ENCODE data around the gene B4GALT4. TPM values are rescaled to one million over a fixed set of nuclear protein-coding genes. Genes with fewer than 3 reads are reported as not detected.

The B4GALT4 gene
- total and polyA plus RNA-seq, 2 of the 8 experiments (the other 6 are each of a cell fraction or from before 2014, with no cell fraction given), result 14.6 to 44.7 TPM

- Histone ChIP-seq H3K9me3 (ENCODE audit: insufficient read depth in 2 of 2, low read depth in 1 of 2, low read length in 1 of 2) (no peaks in the 10 kb centered on the region), H3K23ac (ENCODE audit: insufficient read length) (no peak overlapping the region), H2BK120ac (replicated peaks; ENCODE audit: low read depth, low read length) (no peak overlapping the region), H3K18ac (ENCODE audit: extremely low read depth, low read length) (no peak overlapping the region), H3K79me2 (ENCODE audit: control insufficient read depth in 1 of 2, insufficient read depth in 2 of 2, low read length in 2 of 2) (no peaks in the 10 kb centered on the region), H4K8ac (ENCODE audit: extremely low read depth, insufficient read depth, low read length) (no peak overlapping the region), H3K79me1 (ENCODE audit: low read depth, low read length) (no peaks in the 10 kb centered on the region), H3K27me3 (replicated peaks in 1 of 4; ENCODE audit: control insufficient read depth in 3 of 4, extremely low read depth in 1 of 4, insufficient read depth in 3 of 4, low read length in 3 of 4) (no peaks in the 10 kb centered on the region), H3K4ac (replicated peaks; ENCODE audit: insufficient read length, low read depth, low read length) (no peak overlapping the region), H3K4me1 (replicated peaks in 1 of 4; ENCODE audit: control insufficient read depth in 3 of 4, insufficient read depth in 4 of 4, low read length in 3 of 4) (peaks cover 0 to 1% (median 0%) of the 10 kb centered on the region in 4 experiments; a peak in 1 of 7 replicates), H2AFZ (ENCODE audit: low read length) (no peak overlapping the region), H4K91ac (replicated peaks; ENCODE audit: insufficient read length, low read length) (no peak overlapping the region), H2BK20ac (ENCODE audit: low read length) (no peak overlapping the region), H4K20me1 (replicated peaks in 1 of 2; ENCODE audit: control insufficient read depth in 1 of 2, insufficient read depth in 2 of 2, low read length in 2 of 2) (no peaks in the 10 kb centered on the region), H3K36me3 (ENCODE audit: control insufficient read depth in 2 of 4, insufficient read depth in 4 of 4, low read length in 3 of 4) (no peaks in the 10 kb centered on the region), H3K14ac (ENCODE audit: insufficient read length) (no peak overlapping the region), H3K4me2 (ENCODE audit: insufficient read depth in 1 of 2, low read depth in 2 of 2, low read length in 2 of 2) (no peak overlapping the region), H3K23me2 (ENCODE audit: low read depth, low read length) (no peaks in the 10 kb centered on the region), H3K4me3 (ENCODE audit: extremely low read depth in 1 of 4, insufficient read depth in 2 of 4, low read depth in 3 of 4, low read length in 4 of 4) (no peak overlapping the region), H3K56ac (replicated peaks; ENCODE audit: insufficient read length, low read depth, low read length) (no peak overlapping the region), H2BK12ac (ENCODE audit: low read depth, low read length) (no peak overlapping the region), H2BK5ac (ENCODE audit: low read depth, low read length) (no peak overlapping the region), H3K27ac (ENCODE audit: low read depth, low read length) (no peak overlapping the region), H3K9ac (replicated peaks in 1 of 4; ENCODE audit: extremely low read depth in 1 of 4, low read depth in 3 of 4, low read length in 3 of 4) (no peak overlapping the region), H2AK5ac (ENCODE audit: low read depth, low read length) (no peak overlapping the region), H2BK15ac (ENCODE audit: low read length) (no peak overlapping the region), H4K5ac (ENCODE audit: insufficient read length, low read depth, low read length) (no peak overlapping the region)
- DNase-seq (ENCODE audit: low read depth in 1 of 2, low spot score in 2 of 2) (no peak), FAIRE-seq (no peak)
- ChIA-PET CTCF (ENCODE audit: partially characterized antibody) (no interaction called here), POLR2A (ENCODE audit: partially characterized antibody) (no interaction called here)
- 92% methylated on average over 4 of the region's 4 CpGs; no CpG with 5 or more reads in 1 of the 2 experiments for WGBS, 2 experiments (ENCODE audit: extremely low coverage in 1 of 2, insufficient coverage in 1 of 2, insufficient read length in 1 of 2, insufficient replicate concordance in 2 of 2, low coverage in 1 of 2, low lambda C conversion rate in 2 of 2, missing lambda C conversion rate in 1 of 2)
- TF ChIP-seq KDM1A (IDR thresholded peaks at IDR 0.05; ENCODE audit: borderline replicate concordance, low read length), result no peak
- no peak for TF ChIP-seq FOSL1 (IDR thresholded peaks at IDR 0.05; ENCODE audit: insufficient read depth, low read depth, low read length)
- TF ChIP-seq JUN (IDR thresholded peaks at IDR 0.05; ENCODE audit: low read depth, low read length), result no peak
- TF ChIP-seq CTBP2 (IDR thresholded peaks at IDR 0.05; ENCODE audit: borderline replicate concordance, insufficient read depth, insufficient read length, low read length), result no peak
- TF ChIP-seq CBX8 (IDR thresholded peaks at IDR 0.05; ENCODE audit: borderline replicate concordance, low read depth, low read length), result no peak
- no peak for TF ChIP-seq SRF (IDR thresholded peaks at IDR 0.05; ENCODE audit: low read depth, low read length)
- TF ChIP-seq GABPA (IDR thresholded peaks at IDR 0.05; ENCODE audit: borderline replicate concordance, insufficient read depth, low read length), result no peak
- no peak for TF ChIP-seq NANOG (IDR thresholded peaks at IDR 0.05; ENCODE audit: insufficient read depth, low read depth, low read length, poor library complexity, severe bottlenecking)
- TF ChIP-seq PHF8 (conservative IDR thresholded peaks at IDR 0.05; ENCODE audit: low read depth, low read length), result no peak
Observed at GRCh38 chr3:119177321-119177720, 63.4 kb downstream of the B4GALT4 start.
